AG08395 (cell line): ENCODE results near the gene XXYLT1.
A peak's percentile ranks its signal among the peaks of the same experiment; 100 is the strongest.

Source experiments
- DNase-seq: peaks from one replicate; pipeline ENCODE4 v3.0.0; 2012; ENCODE audit warnings: mixed read lengths, low spot score

XXYLT1 gene

DNA sequence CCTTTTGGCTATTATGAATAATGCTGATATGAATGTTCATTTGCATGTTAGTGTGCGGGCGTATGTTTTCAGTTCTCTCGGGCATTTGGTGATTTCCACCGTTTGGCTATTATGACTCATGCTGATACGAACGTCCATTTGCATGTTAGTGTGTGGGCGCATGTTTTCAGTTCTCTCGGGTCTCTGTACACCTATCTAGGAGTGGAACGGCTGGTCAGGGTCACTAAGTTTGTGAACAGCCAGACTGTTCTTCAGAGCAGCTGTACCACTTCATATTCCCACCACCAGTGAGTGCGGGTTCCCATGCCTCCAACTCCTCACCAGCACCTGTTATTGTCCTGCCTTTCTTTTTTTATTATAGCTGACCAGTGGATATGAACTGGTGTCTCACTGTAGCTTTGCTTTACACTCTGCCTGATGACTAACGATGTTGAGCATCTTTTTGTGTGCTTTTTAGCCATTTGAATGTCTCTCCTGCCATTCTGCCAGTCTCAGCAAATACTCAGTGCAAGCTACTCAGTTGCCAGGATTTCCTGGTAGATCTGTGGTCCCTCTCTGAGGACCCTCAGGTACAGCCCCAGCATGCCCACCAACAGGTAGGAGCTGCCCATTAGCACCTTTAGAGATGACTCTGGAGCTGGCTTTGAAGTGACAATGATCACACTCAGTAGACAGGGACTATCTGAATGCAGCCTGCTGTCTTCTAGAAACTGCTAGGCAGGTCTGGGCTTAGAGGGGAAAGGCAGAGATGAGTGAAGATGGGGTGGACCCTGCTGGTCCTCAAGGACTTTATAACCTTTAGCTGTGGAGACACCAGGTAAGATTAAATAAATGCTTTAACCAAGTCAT lies 141.1 kb downstream of the XXYLT1 start:
- no peak for DNase-seq

DNA sequence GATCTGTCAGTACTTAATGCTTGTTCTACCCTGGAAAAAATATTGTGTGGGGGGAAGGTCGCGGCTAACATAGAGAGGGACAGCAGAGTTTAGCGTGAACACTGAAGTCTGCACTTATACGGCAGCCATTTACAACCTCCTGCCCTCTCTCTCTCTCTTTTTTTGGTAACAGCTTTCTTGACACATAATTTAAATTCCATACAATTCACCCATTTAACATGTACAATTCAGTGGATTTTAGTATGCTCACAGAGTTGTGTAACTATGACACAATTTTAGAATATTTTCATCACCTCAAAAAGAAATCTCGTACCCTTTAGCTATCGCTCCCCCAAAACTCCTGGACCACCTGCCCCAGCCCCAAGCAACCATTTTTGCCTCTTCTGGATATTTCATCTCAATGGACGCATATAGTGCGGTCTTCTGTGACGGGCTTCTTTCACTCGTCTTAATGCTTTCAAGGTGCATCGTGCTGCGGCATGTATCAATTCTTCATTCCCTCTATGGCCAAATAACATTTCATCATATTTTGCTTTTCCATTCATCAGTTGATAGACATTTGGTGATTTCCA lies 141.8 kb downstream of the XXYLT1 start:
- no peak for DNase-seq

DNA sequence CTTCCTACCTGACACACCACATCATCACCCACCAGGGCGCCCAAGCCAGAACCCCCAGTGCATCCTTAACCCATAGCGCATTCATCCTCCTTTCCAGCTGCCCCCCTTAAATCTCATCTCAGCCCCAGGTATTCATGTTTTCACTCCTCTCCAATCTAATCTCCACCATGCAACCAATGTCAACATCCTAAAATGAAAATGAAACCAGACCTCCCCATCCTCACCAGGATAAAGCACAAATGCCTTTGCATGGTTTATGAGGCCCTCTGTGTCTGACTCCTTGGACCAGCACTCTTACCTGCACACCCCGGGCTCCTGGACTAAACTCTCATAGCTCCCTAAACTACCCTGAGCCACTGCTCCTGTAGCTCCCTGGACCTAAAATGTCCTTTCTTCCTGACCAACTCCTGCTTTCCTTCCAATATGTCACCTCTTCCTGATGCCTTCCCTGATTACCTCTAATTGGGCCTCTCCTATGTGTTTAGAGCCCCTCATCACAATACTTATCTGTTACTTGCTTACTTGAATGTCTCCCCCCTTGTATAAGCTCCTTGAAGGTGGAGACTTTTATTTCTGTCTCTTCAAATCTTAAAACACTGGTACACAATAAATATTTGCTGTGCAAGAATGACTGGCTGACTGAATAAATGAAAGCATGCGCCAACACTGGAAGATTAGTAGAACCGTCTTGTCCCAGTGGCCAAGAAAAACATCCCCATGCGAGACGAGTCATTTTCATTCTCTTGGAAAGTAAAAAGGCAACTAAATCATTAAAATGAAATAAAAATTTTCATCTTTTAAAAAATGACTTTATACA lies 142.5 kb downstream of the XXYLT1 start:
- no peak for DNase-seq

DNA sequence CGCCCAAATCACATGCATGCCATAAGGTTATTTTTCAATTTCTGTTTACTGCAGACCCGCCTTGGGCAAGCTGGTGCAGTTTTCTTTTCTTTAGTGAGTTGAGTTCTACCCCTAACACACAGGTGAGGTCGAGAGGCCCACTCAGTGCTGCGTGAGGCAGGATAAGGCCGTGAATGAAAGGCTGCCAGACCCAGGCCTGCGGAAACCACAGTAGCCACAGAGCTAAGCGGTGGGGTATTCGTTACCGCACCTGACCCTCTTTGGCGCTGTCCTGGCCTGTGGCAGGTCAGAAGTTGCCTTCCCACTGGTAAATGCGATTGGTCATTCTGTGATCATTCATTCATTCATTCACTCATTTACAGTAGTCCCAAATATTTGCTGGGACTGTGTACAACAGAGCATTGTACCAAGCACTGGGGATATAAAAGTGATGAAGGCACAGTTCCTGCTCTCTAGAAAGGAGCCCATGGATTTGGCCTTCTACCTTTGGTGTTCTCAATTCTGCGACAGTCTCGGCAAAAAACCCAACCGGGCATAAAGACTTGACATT lies 144.8 kb downstream of the XXYLT1 start:
- no peak for DNase-seq

DNA sequence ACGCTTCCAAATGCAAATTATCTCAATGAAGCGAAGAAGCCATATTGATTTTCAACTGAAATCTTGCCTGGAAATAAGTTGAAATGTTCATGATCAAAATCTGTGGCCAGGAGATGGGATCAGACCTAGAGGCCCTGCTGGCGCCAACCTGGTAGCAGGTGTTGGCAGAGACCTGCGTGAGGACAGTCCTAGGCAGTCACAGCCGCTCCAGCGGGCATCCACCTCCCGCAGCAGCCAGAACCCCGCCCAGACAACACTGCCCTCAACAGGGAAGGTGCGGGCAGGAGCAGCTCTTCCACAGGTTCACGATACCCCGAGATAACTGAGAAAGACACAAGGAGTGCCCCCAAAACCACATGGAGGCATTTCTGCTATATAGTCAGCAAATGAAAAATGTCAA lies 145.3 kb downstream of the XXYLT1 start:
- no peak for DNase-seq

DNA sequence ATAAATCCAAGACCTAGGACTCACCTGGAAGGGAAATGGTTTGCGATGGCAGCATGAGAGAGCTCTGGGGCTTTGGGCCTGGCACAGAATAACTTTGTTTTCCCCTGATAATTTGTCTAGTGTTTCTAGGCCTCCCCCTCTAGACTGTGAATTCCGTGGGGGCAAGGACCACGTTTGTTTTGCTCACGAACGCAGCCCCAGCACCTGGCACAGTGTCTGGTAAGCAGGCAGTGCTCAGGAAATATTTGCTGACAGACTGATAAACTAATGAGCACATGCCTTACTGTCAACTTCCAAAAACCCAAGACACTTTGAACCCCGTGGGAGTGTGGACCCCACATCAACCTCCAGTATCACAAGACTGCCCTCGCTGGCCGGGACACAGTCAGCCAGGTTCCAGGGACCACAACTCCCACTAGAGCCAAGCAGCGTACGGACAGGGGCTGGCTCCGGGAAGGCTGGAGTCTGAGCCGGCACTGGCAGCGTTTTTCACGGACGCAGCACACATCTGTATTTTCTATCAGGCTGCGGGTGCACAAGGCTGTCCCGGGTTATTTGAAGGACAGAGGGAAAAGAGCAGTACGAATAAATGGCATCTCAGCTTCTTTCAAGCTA lies 146.5 kb downstream of the XXYLT1 start:
- DNase-seq: no peak

DNA sequence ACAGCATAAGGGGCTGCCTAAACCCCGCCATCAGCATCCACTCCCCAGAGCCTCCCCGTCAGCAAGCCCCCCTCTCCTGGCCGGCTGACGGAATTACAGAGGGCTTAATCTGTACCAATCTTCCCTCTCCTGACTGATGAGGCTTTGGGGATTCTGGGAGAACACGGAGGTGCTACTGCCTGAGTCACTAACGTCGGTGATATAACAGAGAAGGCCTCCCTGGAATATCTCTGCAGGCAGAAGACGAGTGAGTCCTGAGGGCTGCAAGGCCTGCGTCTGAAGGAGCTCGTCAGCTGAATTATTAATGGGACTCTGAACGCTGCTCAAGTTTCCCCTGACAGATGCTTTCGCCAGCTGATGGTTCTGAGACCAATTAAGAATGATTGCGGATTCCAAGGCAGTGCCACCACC lies 147.7 kb downstream of the XXYLT1 start:
- peak; percentile 68 for DNase-seq

DNA sequence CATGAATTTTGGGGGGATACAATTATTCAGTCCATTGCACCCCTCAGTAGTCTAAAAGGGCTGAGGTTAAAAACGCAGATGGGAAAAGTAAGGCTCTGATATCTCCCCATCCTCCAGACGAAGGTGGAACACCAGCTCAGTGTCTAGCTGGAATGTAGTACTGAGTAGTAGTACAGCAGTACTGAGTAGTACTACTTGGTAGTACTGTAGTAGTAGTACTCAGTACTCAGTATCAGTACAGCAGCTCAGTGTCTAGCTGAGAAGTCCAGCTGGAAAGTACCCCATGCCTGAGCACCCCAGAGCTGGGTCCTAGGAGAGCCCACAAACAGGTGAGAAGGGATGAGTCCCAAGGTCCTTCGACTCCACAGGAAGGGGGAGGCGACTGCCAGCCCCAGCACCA lies 148.7 kb downstream of the XXYLT1 start:
- DNase-seq: no peak

DNA sequence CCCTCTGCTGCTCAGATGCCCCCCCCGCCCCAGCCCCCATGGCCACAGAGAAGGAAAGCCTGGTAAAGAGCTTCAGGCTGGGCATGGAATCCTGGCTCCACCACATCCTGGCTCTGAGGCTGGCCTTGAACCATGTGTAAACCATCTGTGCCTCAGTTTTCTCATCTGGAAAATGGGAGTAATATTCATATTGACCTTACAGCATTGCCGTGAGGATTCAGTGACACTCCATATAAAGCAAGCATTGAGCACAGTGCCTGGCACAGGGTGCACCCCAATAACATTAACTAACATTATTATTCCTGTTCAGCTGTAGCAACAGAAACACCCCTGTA lies 150.7 kb downstream of the XXYLT1 start:
- no peak for DNase-seq

DNA sequence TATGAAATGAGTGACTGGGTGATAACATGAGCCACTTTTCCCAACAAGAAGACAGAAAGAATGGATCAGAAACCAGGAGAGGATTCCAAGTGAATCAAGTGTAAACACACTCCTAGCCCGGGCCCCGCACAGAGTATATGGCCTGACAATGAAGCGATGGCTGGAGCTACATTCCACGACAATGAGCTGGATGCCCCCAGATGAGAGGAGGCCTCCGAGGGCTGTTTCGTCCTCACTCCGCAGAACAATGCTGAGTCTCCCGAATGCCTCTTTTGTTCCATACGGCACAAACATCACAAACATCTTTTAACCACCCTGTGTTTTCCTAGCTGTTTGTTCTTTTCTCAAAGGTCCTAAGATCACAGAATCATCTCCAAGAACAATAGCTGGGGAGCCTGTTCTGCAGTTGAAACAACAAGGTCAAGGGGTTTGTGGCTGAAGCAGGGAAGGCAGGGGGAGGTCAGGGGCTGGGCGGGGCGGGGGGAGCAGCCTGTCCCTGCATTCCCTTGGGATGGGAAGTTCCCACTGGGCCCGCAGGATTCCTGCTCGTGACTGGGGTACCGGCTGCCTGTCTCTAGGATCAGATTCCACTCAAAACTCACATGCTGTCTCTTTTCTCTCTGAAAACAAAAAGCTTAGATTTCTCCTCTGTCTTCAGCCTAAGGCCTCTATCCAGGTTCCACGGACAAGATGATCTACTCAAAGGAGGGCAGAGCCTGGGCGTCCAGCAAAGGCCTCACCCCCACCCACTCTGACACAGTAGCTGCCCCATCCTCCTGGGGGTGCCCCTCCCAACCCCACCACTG lies 151.3 kb downstream of the XXYLT1 start:
- DNase-seq: peak; percentile 88

DNA sequence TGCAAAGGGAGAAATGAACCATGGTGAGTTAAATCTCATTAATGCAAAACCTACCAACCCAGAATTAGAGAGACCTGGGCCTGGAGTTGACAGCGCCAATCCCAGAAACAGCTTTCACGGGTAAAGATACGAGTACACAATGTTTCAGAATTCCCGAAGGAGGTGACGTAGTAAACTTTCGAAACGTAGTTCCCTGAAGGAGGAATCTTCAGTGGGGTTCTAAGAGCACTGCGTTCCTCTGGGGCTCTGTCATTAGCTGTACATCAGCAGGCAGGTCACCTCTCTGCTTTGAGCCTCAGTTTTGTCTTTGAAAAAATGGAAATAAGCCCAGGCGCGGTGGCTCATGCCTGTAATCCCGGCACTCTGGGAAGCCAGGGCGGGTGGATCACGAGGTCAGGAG lies 152.3 kb downstream of the XXYLT1 start:
- no peak for DNase-seq

DNA sequence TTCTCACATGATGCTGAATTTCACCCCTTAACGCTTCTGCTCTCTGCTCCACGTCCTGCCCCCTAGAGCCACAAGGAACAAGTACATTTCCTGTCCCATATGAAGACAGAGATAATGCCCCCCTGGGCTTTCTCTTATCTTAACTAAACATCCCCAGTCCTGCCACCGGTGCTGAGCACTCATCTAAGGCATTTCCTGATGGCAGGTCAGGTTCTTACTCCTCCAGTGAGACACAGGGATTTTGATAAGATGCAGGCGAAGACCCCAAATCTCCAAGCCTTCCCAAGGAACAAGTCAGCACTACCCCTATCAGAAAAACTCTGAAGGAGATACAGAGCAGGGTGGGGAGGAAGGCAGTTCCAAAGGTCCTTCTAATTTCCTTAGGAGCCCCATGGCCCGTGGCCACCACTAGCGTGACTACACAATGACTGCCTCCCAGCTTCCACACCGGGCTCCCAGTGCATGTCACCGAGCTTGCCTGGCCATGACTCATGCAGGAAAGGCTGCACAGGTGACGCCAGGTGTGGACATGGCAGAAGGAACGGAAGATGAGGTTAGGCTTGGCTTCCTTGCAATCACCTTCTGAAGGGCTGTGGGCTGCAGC lies 152.9 kb downstream of the XXYLT1 start:
- no peak for DNase-seq

DNA sequence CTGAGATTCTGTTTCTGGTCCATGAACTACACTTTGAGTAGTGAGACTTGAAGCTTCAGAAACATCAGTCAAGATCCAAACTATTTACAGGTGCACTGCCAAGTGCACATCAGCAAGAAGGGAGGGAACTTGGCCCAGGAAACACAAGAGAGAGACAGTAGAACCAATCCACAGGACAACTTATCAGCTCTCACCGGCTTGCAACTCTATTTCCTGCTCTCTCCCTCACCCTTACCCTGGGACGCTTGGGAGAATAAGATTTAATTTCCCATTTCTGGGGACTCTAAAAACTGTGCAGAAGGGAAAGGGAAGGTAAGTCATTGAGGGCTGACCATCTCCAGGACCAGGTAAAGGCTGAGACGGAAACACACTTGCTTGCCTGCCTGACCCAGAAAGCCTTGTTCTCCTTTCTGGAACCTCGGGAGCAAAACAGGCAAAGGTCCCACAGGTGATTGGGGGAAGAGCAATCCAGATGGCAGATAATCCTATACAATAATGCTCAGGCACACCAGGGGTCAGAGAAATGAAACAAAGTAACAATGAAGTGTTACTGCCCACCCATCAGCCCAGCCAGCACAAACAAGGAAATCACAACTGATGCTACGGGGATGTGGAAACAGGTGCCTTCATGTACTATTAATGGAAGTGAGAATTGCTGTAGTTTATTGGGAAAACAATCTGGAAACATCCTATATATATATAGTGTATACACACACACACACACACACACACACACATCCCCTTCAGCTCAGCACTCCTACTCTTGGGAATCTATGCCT lies 154.4 kb downstream of the XXYLT1 start:
- DNase-seq: no peak

DNA sequence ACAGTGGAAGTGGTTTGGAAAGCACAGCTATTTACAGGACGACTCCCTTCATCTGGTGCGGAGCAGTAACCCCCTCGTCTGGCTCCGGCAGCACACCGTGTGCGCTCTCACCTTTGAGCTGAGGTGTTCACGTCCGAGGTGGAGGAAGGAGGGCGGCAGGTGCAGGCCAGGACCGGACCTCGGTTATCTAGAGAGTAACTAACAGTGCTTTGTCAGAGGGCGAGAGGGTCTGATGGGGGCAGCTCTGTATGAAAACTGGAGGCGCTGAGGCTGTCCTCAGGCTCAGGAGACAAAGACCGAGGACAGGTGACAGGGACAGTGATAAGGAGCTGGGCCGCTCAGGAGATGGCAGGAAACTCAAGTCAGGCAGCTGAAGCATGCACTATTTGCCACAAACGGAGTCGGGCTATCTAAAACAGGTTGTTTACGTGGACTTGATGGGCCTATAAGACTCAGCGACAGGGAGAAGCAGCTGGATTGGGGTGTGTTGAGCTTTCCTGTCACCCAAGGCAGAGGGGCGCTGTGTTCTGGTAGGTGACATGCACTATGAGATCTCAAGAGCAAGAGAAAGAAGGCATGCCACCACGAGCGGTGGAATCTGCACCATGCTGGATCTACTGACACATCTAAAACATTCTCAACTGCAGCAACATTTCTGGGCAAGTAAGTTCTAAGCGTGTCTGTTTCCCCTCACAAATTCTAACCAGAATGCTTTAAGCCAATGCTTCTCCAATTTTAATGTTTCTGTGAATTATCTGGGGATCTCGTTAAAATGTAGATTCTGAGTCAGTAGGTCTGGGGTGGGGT lies 155.2 kb downstream of the XXYLT1 start:
- no peak for DNase-seq

DNA sequence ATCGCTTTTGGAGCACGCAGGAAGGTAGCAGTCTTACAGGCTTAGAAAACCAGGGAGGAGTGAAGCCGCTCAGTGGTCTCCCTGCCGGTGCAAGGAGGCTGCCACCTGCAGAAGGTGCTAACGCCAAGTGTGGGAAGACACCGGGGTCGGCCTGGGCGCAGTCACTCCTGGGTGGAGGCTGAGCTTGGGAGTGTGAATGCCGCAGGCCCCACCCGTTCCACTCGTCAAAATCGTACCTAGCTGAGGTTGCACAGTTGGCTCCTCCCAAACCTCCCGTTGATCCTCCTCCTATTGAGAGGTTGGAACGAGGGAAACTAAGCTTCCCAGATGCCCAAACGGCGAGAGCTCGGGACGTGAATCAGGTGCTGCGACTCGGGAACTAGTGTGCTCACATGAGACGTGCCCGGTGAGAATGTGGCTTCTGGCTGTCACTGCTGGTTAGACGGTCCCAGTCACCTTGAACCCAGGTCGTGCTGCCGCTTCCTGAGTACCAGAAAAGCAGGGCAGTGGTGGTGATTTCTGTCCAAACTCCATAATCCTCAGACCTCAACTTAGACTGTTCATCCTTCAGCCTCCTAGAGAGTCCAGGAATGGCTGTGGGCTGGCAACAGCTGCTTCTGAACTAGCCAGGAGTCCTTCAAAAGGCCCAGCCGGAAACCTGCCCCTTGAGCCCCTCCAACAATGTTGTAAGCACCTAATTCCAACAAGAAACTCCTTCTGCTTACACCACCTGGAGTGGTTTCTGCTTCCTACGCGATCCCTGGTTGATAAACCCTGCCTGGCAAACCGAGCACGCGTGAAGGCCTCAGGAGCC lies 156.0 kb downstream of the XXYLT1 start:
- DNase-seq: no peak

DNA sequence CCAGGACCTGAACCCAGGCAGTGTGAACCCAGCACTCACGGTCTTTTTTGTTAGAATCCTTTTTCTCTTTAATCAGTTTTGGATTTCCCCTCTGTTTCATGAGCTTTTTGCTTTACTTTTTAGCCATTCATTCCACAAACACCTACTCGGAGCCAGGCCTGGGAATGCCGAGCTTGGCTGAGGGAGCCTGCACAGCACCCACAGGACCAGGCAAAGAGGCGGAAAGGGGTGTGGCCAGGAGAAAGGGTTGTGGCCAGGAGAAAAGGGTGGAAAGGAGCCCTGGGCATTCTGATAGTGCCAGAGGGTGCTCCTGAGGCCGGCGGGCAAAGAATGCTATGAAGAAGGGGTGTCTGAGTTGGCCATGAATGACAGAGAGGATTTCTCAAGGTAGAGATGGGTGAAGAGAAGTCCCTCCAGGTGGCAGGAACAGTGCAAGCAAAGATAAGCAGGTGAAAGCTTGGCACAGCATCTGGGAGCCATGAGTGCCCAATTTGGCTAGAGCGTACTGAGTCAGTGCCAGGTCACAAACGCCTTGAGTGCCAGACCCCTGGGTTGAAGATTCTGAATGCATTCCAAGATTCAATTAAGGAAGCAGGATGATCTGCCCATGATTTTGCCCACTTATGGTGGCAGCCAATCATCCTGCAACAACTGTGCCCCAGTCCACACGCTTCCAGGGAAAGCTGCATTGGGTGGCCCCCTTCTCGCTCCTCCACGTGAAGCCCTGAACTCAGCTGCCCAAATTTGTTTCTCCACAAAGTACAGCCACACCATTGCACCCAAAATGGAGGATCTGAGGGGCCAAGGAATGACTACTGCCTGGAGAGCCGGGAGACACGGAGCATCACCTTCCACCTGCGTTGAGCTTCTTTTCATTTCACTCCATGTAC lies 157.2 kb downstream of the XXYLT1 start:
- no peak for DNase-seq

DNA sequence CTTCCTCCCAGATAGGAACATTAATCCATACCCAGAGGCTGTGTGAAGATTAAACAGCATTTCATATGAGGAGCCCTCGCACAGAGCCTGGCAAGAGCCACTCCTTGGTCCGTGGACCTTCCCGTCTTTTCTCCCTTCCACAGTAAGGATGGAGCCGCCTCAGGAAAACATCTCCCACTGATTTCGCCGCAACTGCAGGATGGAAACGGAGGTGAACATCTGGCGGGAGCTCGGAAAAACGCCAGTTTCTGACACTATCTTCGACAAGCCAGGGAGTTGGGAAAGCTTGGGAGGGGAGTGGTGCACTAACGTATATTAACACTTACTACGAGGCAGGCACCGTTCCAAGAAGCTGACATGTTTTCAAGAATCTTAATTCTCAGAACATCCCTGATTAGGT lies 157.9 kb downstream of the XXYLT1 start:
- no peak for DNase-seq
